Loucy (cell line): ENCODE data around the gene ASPRV1.

Experiments used
- H2AFZ ChIP-seq: fragments of 200-600 bp; sonication (generic); 2 replicates; pipeline ENCODE4 v1.6.0; 2016; ENCODE audit warnings: antibody characterized with exemption, mild to moderate bottlenecking, low read length, moderate library complexity
- H3F3A ChIP-seq: fragments of 200-600 bp; 2 replicates; pipeline ENCODE4 v1.6.0; 2016; ENCODE audit warnings: antibody characterized with exemption, low read depth, mild to moderate bottlenecking
- H3K27me3 ChIP-seq: fragments of 200-600 bp; sonication (generic); 2 replicates; pipeline ENCODE4 v1.6.1; 2014; ENCODE audit warnings: low read length, mild to moderate bottlenecking; ENCODE audit not compliant: insufficient read depth, poor library complexity, severe bottlenecking
- H3K36me3 ChIP-seq: fragments of 200-600 bp; sonication (generic); 2 replicates; pipeline ENCODE4 v1.6.1; 2016; ENCODE audit warnings: low read length; ENCODE audit not compliant: insufficient read depth
- H3K4me1 ChIP-seq: fragments of 200-600 bp; sonication (generic); 2 replicates; pipeline ENCODE4 v1.5.1; 2014; ENCODE audit warnings: low read length, mild to moderate bottlenecking; ENCODE audit not compliant: insufficient read depth, poor library complexity, severe bottlenecking
- H3K4me2 ChIP-seq: fragments of 200-600 bp; sonication (generic); 2 replicates; pipeline ENCODE4 v1.6.0; 2014; ENCODE audit warnings: antibody characterized with exemption, low read length, low read depth, mild to moderate bottlenecking; ENCODE audit not compliant: poor library complexity, severe bottlenecking
- H3K4me3 ChIP-seq: fragments of 200-600 bp; sonication (generic); 2 replicates; pipeline ENCODE4 v1.5.1; 2014; ENCODE audit warnings: low read length, mild to moderate bottlenecking, mixed read lengths; ENCODE audit not compliant: poor library complexity, severe bottlenecking
- H3K79me2 ChIP-seq: fragments of 200-600 bp; sonication (generic); 2 replicates; pipeline ENCODE4 v1.6.1; 2014; ENCODE audit warnings: low read length; ENCODE audit not compliant: insufficient read depth
- H3K9ac ChIP-seq: fragments of 200-600 bp; sonication (generic); 2 replicates; pipeline ENCODE4 v1.6.0; 2014; ENCODE audit warnings: mild to moderate bottlenecking, low read depth, low read length, moderate library complexity; ENCODE audit not compliant: poor library complexity, severe bottlenecking
- H3K9me2 ChIP-seq: fragments of 200-600 bp; sonication (generic); replicated peaks from 2 replicates; pipeline ENCODE4 v1.6.1; 2016; ENCODE audit warnings: low read depth, low read length, mixed read lengths
- H3K9me3 ChIP-seq: fragments of 200-600 bp; sonication (generic); 2 replicates; pipeline ENCODE4 v1.6.1; 2014; ENCODE audit warnings: mild to moderate bottlenecking, antibody characterized with exemption, low read length, low read depth; ENCODE audit not compliant: insufficient read depth
- H4K20me1 ChIP-seq: fragments of 200-600 bp; sonication (generic); 2 replicates; pipeline ENCODE4 v1.6.0; 2014; ENCODE audit warnings: antibody characterized with exemption, low read length, mild to moderate bottlenecking; ENCODE audit not compliant: insufficient read depth, poor library complexity, severe bottlenecking
- EZH2phosphoT487 ChIP-seq: fragments of 200-600 bp; IDR thresholded peaks from 2 replicates; pipeline ENCODE4 v1.6.1; 2018; ENCODE audit warnings: antibody characterized with exemption, mild to moderate bottlenecking, moderate library complexity, borderline replicate concordance
- TF ChIP-seq, protein P1 (sequence below): fragments of 200-600 bp; sonication (generic); conservative IDR thresholded peaks from 2 replicates; pipeline ENCODE4 v1.5.1; 2014; ENCODE audit warnings: mild to moderate bottlenecking, antibody characterized with exemption, low read length

ASPRV1 gene

DNA sequence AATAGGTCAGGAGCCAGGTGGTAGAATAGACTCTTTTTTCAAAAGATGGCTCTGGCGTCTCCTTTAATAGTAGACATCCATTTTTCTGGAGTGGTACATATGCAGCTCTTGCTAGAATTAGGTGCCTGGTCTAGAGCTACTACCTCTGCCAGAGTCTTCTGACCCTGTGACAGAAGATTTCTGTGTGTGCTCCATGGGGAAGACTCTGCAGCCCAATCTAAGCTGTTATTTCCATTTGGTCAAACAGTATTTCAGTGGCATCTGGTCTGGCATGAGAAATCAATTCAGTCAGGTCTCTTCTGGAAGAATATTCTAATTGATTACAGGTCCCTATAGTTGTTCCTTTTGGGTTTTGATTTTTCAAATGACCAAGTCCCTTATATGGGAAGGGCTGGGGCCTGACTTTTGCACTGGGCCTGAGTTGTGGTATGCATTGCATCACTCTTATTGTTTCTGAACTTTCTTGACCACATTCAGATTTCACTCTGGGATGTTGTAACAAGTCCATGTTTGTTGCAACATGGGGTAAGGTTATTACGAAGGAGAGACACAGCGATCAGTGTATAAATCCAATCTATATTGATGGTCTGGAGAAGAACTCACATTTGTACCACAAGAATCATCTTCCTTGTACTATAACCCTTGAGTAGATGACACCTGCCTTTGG is 34.4 kb downstream of the ASPRV1 start:
- Histone ChIP-seq H3K4me3 (no peak overlapping the region), H3K4me2 (no peak overlapping the region), H3K27me3 (no peaks in the 10 kb centered on the region), H3K9me2 (no peaks in the 10 kb centered on the region), H3K4me1 (peaks cover 11% of the 10 kb centered on the region), H3K36me3 (no peaks in the 10 kb centered on the region), H4K20me1 (no peaks in the 10 kb centered on the region), H3F3A (no peaks in the 10 kb centered on the region), H3K9me3 (no peaks in the 10 kb centered on the region), H2AFZ (no peak overlapping the region), H3K79me2 (no peaks in the 10 kb centered on the region), H3K9ac (no peak overlapping the region)
- TF ChIP-seq EZH2phosphoT487, result no peak
- TF ChIP-seq, protein P1, sequence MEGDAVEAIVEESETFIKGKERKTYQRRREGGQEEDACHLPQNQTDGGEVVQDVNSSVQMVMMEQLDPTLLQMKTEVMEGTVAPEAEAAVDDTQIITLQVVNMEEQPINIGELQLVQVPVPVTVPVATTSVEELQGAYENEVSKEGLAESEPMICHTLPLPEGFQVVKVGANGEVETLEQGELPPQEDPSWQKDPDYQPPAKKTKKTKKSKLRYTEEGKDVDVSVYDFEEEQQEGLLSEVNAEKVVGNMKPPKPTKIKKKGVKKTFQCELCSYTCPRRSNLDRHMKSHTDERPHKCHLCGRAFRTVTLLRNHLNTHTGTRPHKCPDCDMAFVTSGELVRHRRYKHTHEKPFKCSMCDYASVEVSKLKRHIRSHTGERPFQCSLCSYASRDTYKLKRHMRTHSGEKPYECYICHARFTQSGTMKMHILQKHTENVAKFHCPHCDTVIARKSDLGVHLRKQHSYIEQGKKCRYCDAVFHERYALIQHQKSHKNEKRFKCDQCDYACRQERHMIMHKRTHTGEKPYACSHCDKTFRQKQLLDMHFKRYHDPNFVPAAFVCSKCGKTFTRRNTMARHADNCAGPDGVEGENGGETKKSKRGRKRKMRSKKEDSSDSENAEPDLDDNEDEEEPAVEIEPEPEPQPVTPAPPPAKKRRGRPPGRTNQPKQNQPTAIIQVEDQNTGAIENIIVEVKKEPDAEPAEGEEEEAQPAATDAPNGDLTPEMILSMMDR, result no peak

DNA sequence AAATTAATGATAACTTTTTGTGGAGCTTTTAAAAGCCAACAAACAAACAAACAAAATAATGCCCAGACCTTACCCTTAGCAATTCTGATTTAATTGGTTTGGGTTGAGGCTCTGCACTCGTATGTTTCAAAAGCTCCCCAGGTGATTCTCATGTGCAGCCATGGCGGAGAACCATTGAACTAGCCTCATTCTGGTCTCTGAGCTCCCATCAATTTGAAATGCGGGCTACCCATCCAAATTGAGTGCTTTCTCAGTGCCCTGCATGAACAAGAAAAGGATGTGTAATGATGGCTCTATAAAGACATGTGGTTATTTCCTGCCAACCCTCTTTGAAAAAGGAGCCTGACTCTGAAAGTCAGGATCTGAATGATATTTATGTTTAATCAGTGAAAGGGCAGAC is 38.3 kb downstream of the ASPRV1 start:
- H3K9ac ChIP-seq, result no peak overlapping the region
- no peaks in the 10 kb centered on the region for H3K9me3 ChIP-seq
- no peaks in the 10 kb centered on the region for H3K27me3 ChIP-seq
- H2AFZ ChIP-seq, result no peak overlapping the region
- no peaks in the 10 kb centered on the region for H3K79me2 ChIP-seq
- no peaks in the 10 kb centered on the region for H3K9me2 ChIP-seq
- no peak for TF ChIP-seq EZH2phosphoT487
- TF ChIP-seq, protein P1, result no peak
- H3K4me1 ChIP-seq, result peaks cover 10% of the 10 kb centered on the region
- no peaks in the 10 kb centered on the region for H3F3A ChIP-seq
- no peak overlapping the region for H3K4me3 ChIP-seq
- H4K20me1 ChIP-seq, result no peaks in the 10 kb centered on the region
- H3K4me2 ChIP-seq, result peak overlapping the region; percentile 9
- no peaks in the 10 kb centered on the region for H3K36me3 ChIP-seq

DNA sequence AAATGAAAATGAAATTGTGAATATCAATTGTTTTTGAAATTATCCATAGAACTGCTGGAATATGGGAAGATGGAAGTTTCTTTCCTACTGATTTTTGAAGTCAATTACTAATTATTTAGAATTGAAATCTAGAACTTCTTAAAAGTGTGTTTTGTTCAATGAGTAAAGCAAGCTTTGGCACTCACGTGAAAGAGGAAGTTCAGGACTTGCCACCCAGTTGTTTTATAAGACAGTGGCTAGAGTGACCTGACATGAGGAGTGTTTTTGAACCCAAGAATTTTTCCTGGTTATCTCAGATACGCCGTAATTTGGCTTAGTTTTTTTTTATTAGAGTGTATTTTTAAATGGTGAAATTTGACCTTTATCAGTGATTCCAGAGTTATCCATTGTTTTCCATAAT is 43.0 kb downstream of the ASPRV1 start:
- Histone ChIP-seq H3K79me2 (peaks cover 13% of the 10 kb centered on the region; the same call in 1 of the 2 replicates), H3K27me3 (no peaks in the 10 kb centered on the region), H3K4me3 (no peak overlapping the region), H2AFZ (no peak overlapping the region), H3K9ac (no peak overlapping the region), H4K20me1 (peaks cover 6% of the 10 kb centered on the region), H3F3A (no peaks in the 10 kb centered on the region), H3K9me3 (no peaks in the 10 kb centered on the region), H3K4me1 (peaks cover 20% of the 10 kb centered on the region), H3K9me2 (no peaks in the 10 kb centered on the region), H3K4me2 (peak overlapping the region; percentile 2), H3K36me3 (no peaks in the 10 kb centered on the region)
- TF ChIP-seq EZH2phosphoT487, result no peak
- TF ChIP-seq, protein P1, result no peak
